ENCODE data around the gene ACTN2.

Gene ACTN2

GRCh38 chr1:236757640-236758039, 71.3 kb downstream of the ACTN2 start:
- H3K9ac ChIP-seq (ENCODE audit: low read depth, low read length, poor library complexity, severe bottlenecking) = no peak overlapping the region
- H3K27me3 ChIP-seq (ENCODE audit: insufficient read depth, low read length, poor library complexity, severe bottlenecking) = no peaks in the 10 kb centered on the region
- no peak for TF ChIP-seq CTCF (conservative IDR thresholded peaks at IDR 0.05; ENCODE audit: low read length)
- no peak for TF ChIP-seq EZH2phosphoT487 (IDR thresholded peaks at IDR 0.05; ENCODE audit: borderline replicate concordance)
- H3K9me3 ChIP-seq (ENCODE audit: insufficient read depth, low read depth, low read length) = no peaks in the 10 kb centered on the region
- H3K9me2 ChIP-seq (replicated peaks; ENCODE audit: low read depth, low read length) = no peaks in the 10 kb centered on the region
- no peaks in the 10 kb centered on the region for H4K20me1 ChIP-seq (ENCODE audit: insufficient read depth, low read length, poor library complexity, severe bottlenecking)
- no peaks in the 10 kb centered on the region for H3F3A ChIP-seq (ENCODE audit: low read depth)
- H3K4me1 ChIP-seq (ENCODE audit: insufficient read depth, low read length, poor library complexity, severe bottlenecking) = peaks cover 6% of the 10 kb centered on the region
- no peak overlapping the region for H2AFZ ChIP-seq (ENCODE audit: low read length)
- H3K4me2 ChIP-seq (ENCODE audit: low read depth, low read length, poor library complexity, severe bottlenecking) = no peak overlapping the region
- no peak overlapping the region for H3K4me3 ChIP-seq (ENCODE audit: low read length, poor library complexity, severe bottlenecking)
- H3K36me3 ChIP-seq (ENCODE audit: insufficient read depth, low read length) = no peaks in the 10 kb centered on the region
- no peaks in the 10 kb centered on the region for H3K79me2 ChIP-seq (ENCODE audit: insufficient read depth, low read length)

GRCh38 chr1:236759252-236759859, 73.1 kb downstream of the ACTN2 start:
- Histone ChIP-seq H3K4me3 (ENCODE audit: low read length, poor library complexity, severe bottlenecking) (peak overlapping the region; percentile 68), H3K27me3 (ENCODE audit: insufficient read depth, low read length, poor library complexity, severe bottlenecking) (no peaks in the 10 kb centered on the region), H3K4me2 (ENCODE audit: low read depth, low read length, poor library complexity, severe bottlenecking) (peak overlapping the region; percentile 71), H3K9me2 (replicated peaks; ENCODE audit: low read depth, low read length) (no peaks in the 10 kb centered on the region), H3K36me3 (ENCODE audit: insufficient read depth, low read length) (no peaks in the 10 kb centered on the region), H3K79me2 (ENCODE audit: insufficient read depth, low read length) (no peaks in the 10 kb centered on the region), H4K20me1 (ENCODE audit: insufficient read depth, low read length, poor library complexity, severe bottlenecking) (no peaks in the 10 kb centered on the region), H3K9me3 (ENCODE audit: insufficient read depth, low read depth, low read length) (no peaks in the 10 kb centered on the region), H3F3A (ENCODE audit: low read depth) (no peaks in the 10 kb centered on the region), H3K9ac (ENCODE audit: low read depth, low read length, poor library complexity, severe bottlenecking) (peak overlapping the region; percentile 60), H3K4me1 (ENCODE audit: insufficient read depth, low read length, poor library complexity, severe bottlenecking) (peaks cover 6% of the 10 kb centered on the region), H2AFZ (ENCODE audit: low read length) (peak overlapping the region; percentile 100)
- TF ChIP-seq EZH2phosphoT487 (IDR thresholded peaks at IDR 0.05; ENCODE audit: borderline replicate concordance) (no peak), CTCF (conservative IDR thresholded peaks at IDR 0.05; ENCODE audit: low read length) (peak; percentile 87)

GRCh38 chr1:236760480-236760879, 74.2 kb downstream of the ACTN2 start:
- H3K4me1 ChIP-seq (ENCODE audit: insufficient read depth, low read length, poor library complexity, severe bottlenecking) = peaks cover 6% of the 10 kb centered on the region
- no peak overlapping the region for H3K9ac ChIP-seq (ENCODE audit: low read depth, low read length, poor library complexity, severe bottlenecking)
- H3K4me2 ChIP-seq (ENCODE audit: low read depth, low read length, poor library complexity, severe bottlenecking) = no peak overlapping the region
- no peaks in the 10 kb centered on the region for H3K27me3 ChIP-seq (ENCODE audit: insufficient read depth, low read length, poor library complexity, severe bottlenecking)
- TF ChIP-seq CTCF (conservative IDR thresholded peaks at IDR 0.05; ENCODE audit: low read length) (no peak), EZH2phosphoT487 (IDR thresholded peaks at IDR 0.05; ENCODE audit: borderline replicate concordance) (no peak)
- no peaks in the 10 kb centered on the region for H3K9me2 ChIP-seq (replicated peaks; ENCODE audit: low read depth, low read length)
- H3K4me3 ChIP-seq (ENCODE audit: low read length, poor library complexity, severe bottlenecking) = no peak overlapping the region
- no peaks in the 10 kb centered on the region for H3F3A ChIP-seq (ENCODE audit: low read depth)
- no peaks in the 10 kb centered on the region for H3K36me3 ChIP-seq (ENCODE audit: insufficient read depth, low read length)
- H3K9me3 ChIP-seq (ENCODE audit: insufficient read depth, low read depth, low read length) = no peaks in the 10 kb centered on the region
- H3K79me2 ChIP-seq (ENCODE audit: insufficient read depth, low read length) = no peaks in the 10 kb centered on the region
- no peaks in the 10 kb centered on the region for H4K20me1 ChIP-seq (ENCODE audit: insufficient read depth, low read length, poor library complexity, severe bottlenecking)
- H2AFZ ChIP-seq (ENCODE audit: low read length) = peak overlapping the region; percentile 64

All from Loucy (cell line).